ENCODE measurements around the gene ABCD4. TPM values are rescaled to one million over a fixed set of nuclear protein-coding genes. Genes with fewer than 3 reads are reported as not detected.

The ABCD4 gene
- total RNA-seq, 1 donor from 2014 or later = 151 TPM

DNA sequence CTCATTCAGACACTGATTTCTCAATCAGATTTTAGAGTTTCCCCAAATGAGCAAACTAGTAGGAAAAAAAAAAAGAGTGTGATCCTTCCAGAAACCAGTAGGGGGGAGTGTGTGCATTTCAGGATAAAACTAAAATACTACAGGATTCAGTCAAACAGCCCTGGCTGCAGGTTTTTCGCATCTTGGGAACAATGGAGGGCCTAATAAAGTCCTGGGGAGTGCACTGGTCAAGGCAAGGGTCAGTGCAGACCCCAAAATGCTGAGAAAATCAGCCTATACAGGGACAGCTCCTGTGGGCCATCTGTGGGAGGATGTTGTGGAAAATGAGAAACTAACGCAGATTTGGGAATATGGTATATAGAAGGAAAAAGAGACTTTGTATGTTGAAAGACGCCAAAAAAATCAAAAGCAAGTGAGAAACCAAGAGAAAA is 22.2 kb upstream of the ABCD4 start:
- no peak overlapping the region for H3K4me3 Mint-ChIP-seq (ENCODE audit: unreplicated experiment)
- peak; percentile 93 for TF ChIP-seq CTCF (IDR thresholded peaks at IDR 0.05; ENCODE audit: unreplicated experiment)
- H3K27me3 Mint-ChIP-seq (ENCODE audit: unreplicated experiment) = peaks cover 4% of the 10 kb centered on the region
- H3K36me3 Mint-ChIP-seq (ENCODE audit: low read depth, unreplicated experiment) = no peaks in the 10 kb centered on the region
- DNase-seq (ENCODE audit: low spot score) = no peak
- H3K9me3 Mint-ChIP-seq (ENCODE audit: unreplicated experiment) = no peaks in the 10 kb centered on the region
- peaks cover 7% of the 10 kb centered on the region for H3K4me1 Mint-ChIP-seq (ENCODE audit: unreplicated experiment)
- no peak overlapping the region for H3K27ac Mint-ChIP-seq (ENCODE audit: unreplicated experiment)

GRCh38 chr14:74314576-74314975 is 11.8 kb upstream of the ABCD4 start:
- Mint-ChIP-seq H3K9me3 (ENCODE audit: unreplicated experiment) (no peaks in the 10 kb centered on the region), H3K4me3 (ENCODE audit: unreplicated experiment) (no peak overlapping the region), H3K27me3 (ENCODE audit: unreplicated experiment) (peaks cover 1% of the 10 kb centered on the region), H3K36me3 (ENCODE audit: low read depth, unreplicated experiment) (no peaks in the 10 kb centered on the region), H3K27ac (ENCODE audit: unreplicated experiment) (no peak overlapping the region), H3K4me1 (ENCODE audit: unreplicated experiment) (no peaks in the 10 kb centered on the region)
- no peak for DNase-seq (ENCODE audit: low spot score)
- TF ChIP-seq CTCF (IDR thresholded peaks at IDR 0.05; ENCODE audit: unreplicated experiment) = no peak

GRCh38 chr14:74313601-74314000 is 10.9 kb upstream of the ABCD4 start:
- Mint-ChIP-seq H3K4me1 (ENCODE audit: unreplicated experiment) (peaks cover 4% of the 10 kb centered on the region), H3K27ac (ENCODE audit: unreplicated experiment) (no peak overlapping the region), H3K4me3 (ENCODE audit: unreplicated experiment) (no peak overlapping the region), H3K27me3 (ENCODE audit: unreplicated experiment) (no peaks in the 10 kb centered on the region), H3K36me3 (ENCODE audit: low read depth, unreplicated experiment) (no peaks in the 10 kb centered on the region), H3K9me3 (ENCODE audit: unreplicated experiment) (no peaks in the 10 kb centered on the region)
- DNase-seq (ENCODE audit: low spot score) = no peak
- no peak for TF ChIP-seq CTCF (IDR thresholded peaks at IDR 0.05; ENCODE audit: unreplicated experiment)

- Mint-ChIP-seq H3K4me1 (ENCODE audit: unreplicated experiment) (peaks cover 4% of the 10 kb centered on the region), H3K9me3 (ENCODE audit: unreplicated experiment) (no peaks in the 10 kb centered on the region), H3K36me3 (ENCODE audit: low read depth, unreplicated experiment) (no peaks in the 10 kb centered on the region), H3K27me3 (ENCODE audit: unreplicated experiment) (no peaks in the 10 kb centered on the region), H3K27ac (ENCODE audit: unreplicated experiment) (no peak overlapping the region), H3K4me3 (ENCODE audit: unreplicated experiment) (no peak overlapping the region)
- DNase-seq (ENCODE audit: low spot score) = no peak
- TF ChIP-seq CTCF (IDR thresholded peaks at IDR 0.05; ENCODE audit: unreplicated experiment) = no peak
These were observed 9.4 kb upstream of the ABCD4 start for GRCh38 chr14:74312161-74312560.

GRCh38 chr14:74309125-74310022 is 6.6 kb upstream of the ABCD4 start:
- Mint-ChIP-seq H3K4me1 (ENCODE audit: unreplicated experiment) (peaks cover 4% of the 10 kb centered on the region), H3K27me3 (ENCODE audit: unreplicated experiment) (no peaks in the 10 kb centered on the region)

More at GRCh38 chr14:74309125-74310022, 6.6 kb upstream of the ABCD4 start:
- Mint-ChIP-seq H3K36me3 (ENCODE audit: low read depth, unreplicated experiment) (no peaks in the 10 kb centered on the region), H3K27ac (ENCODE audit: unreplicated experiment) (no peak overlapping the region), H3K9me3 (ENCODE audit: unreplicated experiment) (no peaks in the 10 kb centered on the region), H3K4me3 (ENCODE audit: unreplicated experiment) (no peak overlapping the region)
- DNase-seq (ENCODE audit: low spot score) = no peak
- TF ChIP-seq CTCF (IDR thresholded peaks at IDR 0.05; ENCODE audit: unreplicated experiment) = no peak

Data from endothelial cell (in vitro differentiated cells).